ENCODE results near the gene AHSG.

Gene AHSG

DNA sequence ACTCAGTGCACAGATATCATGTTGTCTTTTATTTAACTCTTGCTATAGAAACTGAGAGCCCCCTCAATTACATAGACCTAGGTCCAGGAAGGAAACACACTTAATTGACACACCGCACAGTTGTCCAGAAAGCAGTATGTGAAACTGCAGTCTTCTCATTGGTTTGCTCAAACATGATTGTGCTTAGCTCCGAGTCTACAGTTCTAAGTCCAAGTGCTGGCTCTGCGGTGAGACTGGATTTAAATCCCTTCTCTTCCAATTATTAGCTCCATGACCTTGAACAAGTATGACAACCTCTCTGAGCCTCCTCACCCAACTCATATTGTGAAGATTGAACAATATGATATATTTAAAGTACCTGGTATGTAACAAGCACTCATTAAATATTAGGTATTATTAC, 19.0 kb upstream of the AHSG start:
- DNase-seq = no peak

DNA sequence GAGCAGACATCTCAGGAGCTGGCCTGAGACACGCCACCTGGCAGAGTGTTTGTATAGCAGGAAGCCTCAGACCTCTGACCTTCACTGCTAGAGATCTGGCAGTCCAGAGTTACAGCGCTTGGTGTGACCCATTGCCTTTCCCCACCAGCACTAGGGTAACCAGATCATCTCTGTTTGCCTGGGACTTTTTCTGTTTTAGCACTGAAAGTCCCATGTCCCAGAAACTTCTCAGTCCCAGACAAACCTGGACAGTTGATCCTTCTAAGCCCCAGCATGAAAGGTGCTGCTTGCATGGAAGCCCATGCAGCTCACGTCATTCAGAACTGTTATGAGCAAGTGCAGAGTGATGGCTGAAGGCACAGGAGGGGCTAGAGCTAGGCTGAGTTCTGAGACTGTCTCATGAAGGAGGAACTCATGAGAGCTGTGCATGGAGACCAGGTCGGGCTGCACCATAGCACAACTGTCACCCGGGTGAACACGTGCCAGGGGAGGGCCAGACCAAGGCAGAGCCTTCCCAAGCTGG, 18.2 kb upstream of the AHSG start:
- DNase-seq = no peak

DNA sequence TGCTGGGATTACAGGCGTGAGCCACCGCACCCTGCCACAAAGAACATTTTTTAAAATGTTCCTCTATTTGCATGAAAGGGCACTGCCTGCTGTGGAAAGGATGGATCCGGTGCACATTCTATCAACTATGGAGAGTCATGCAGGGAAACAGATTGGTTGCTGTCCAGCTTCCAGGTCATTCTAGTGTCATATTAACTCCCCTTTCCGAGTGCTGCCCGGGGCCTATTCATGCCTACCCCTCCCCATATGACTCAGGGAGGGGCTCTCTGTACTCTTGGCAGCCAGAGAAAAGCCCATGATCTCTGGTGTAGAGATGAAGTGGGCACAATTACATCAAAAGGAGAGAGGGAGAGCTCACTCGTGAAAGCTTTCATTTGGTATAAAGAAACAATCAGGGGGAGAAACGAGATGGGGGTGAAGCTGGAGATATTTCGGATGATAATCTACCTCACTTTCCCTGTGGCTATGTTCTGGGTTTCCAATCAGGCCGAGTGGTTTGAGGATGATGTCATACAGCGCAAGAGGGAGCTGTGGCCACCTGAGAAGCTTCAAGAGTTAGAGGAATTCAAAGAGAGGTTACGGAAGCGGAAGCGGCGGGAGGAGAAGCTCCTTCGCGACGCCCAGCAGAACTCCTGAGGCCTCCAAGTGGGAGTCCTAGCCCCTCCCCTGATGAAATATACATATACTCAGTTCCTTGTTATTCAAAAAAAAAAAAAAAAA, 16.1 kb upstream of the AHSG start:
- DNase-seq = no peak

DNA sequence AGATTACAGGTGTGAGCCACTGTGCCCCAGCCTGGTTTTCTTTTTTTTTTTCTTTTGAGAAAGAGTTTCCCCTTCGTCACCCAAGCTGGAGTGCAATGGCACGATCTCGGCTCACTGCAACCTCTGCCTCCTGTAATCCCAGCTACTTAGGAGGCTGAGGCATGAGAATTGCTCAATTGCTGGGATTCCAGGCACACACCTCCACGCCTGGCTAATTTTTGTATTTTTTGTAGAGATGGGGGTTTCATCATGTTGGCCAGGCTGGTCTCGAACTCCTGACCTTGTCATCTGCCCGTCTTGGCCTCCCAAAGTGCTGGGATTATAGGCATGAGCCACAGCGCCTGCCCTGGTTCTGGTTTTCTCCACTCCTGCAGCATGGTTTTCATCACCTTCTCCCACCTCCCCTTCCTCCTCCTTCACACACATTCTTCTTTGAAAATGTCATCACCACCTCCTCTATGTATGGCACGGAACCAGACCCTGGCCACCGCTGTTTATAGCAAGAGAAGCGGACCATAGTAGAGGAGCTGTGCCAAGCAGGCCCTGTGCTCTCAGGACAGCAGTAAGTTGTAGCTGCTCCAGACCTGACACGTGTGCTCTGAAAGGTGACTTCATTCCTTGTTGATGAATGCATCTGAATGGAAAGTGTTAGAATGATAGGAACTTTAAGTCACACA, 14.6 kb upstream of the AHSG start:
- DNase-seq = no peak

DNA sequence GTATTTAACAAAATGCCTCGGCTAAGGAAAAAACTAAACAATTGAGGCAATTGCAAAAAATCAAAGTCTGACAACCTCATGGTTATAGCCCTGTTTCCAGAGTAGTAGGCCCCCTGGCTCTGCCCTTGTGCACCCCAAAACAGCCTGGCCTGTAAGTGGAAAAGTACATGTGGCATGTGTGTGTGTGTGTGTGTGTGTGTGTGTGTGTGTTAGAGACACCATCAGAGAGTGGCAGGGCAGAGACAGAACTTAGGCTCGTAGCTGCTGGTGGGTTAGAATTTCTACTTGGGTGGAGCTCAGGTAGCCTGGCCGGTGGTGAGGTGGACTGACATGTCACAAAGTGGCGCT, 14.1 kb upstream of the AHSG start:
- no peak for DNase-seq

DNA sequence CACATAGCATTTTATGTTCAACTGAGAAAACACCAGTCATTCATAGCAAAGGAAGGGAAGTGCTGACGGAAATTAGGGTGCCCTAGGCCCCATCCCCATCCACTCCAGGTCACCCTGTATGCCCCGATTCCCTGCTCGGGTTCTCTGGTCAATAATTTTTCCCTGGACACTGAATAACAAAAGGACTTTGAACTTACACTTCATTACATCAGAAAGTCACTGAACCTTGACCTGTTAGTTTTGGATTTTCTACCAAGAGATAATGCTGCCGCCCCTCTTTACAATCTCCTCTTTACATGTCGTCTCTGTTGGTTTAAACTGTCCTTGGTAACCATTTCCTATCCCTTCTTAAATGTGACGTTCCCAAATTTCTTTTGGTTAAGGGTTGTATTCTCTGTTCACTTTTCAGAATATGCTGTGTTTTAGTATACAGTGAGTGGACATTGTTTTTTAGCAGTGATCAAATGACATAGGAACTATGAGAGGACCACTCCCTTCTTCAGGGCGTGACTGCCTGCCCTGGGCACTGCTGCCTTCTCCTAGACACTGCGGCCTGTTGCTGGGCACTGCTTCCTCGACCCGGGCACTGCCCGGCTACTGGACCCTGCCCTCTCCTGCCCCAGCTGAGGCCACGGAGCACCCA, 13.6 kb upstream of the AHSG start:
- DNase-seq = no peak

DNA sequence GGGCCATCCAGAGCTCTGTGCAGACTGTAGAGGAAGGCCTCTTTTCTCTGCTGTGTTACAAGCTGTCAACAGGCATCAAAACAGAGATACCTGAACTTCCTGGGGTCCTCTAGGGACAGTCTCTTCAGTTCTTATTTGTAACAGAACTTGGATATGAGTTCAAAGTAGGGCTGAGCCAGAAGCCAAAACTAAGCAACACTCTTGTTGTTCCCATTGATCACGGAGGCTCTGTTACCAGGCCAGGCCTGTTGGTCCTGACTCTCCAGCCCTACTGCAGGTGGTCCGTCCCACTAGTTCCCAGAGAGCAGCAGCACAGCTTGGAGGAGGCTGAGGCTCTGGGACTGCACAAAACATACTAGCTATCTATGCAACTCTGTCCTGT, 13.1 kb upstream of the AHSG start:
- no peak for DNase-seq

DNA sequence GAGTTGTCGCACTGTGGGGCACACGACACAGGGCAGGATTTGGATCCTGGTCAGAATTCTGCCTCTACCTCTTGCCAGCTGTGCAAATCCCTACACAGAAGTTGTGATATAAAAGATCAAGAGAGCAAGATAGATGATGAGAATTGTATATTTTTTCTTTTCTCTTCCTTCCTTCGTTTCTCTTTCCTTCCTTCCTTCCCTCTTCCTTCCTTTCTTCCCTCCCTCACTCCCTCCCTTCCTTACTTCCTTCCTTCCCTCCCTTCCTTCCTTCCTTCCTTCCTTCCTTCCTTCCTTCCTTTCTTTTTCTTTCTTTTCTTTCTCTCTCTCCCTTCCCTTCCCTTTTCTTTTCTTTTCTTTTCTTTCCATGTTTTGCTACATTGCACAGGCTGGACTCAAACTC, 12.0 kb upstream of the AHSG start:
- no peak for DNase-seq

DNA sequence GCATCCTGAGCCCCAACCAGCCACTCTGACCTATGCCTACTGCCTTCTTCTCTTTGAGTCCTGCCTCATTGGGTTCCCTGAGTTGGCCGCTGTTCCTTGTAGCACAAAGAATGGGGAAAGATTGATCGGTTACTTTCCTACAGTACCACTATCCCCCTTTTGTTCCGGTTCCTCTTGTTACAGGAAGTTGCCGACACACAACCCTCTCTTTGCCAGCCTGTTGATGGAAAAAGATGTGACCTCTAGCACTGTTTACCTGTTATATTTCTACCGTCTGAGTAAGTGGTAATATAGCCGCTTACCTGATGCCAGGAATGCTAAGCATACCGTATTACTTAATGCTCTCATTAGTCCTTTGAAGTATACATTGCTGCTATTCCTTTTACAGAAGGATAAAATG, 9.7 kb upstream of the AHSG start:
- DNase-seq = no peak

DNA sequence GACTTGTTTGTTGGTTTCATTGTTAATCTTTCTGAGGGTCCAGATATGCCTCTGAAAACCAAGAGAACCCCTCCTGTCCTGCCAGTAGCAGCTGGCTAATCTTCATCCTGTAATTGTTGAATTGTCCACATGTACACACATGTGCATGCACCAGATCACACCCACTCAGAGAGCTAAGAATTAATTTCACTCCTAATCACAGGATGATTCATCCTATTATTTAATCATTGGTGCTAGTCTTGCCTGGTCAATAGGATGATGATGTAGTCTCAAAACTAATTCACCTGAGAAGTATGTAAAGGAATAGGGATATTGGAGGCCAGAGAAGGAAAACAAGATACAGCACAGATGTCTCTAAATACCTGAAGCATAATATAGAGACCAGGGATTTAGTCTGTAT, 7.8 kb upstream of the AHSG start:
- DNase-seq = no peak

DNA sequence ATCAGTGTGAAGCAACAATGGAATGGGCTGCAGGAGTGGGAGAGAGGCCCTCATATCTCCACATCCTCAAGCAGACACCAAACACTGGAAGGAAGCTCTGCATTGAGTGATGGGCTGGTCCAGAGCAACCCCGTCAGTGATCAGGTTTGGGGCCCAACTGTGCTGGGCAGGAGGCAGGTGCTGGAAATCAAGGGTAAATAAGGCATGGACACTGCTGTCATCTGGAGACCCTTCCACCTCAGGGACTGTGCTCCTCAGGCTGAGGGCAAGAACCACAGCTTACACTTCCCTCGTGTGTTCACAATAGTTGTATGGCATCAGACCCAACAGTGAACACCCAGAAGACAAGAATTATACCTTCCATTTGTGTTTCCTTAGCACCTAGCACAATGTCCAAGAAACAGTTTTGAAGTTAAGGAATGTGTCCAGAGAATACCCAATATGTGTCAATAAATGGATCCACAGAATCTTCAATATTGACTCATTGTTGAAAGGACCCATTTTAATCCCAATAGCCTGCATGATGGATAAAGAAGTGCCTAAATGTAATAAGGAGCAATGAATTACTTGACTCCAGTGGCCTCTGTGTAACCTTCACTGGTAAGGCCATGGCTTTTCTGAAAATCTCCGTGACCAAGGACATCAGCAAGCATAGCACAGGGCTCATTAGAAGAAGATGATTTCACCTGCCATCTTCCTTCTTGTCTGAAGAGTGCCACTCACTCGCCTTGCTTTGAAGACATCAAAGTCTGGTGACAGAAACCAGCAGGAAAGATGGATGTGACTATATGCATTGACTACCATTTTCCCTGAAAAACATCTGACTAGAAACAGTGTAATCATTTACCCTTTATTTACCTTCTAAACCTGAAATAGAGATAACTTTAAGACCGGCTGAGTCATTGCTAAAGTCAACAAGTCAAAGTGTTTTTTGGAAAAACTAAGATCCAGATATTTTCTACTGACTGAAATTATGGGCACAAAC, 7.0 kb upstream of the AHSG start:
- DNase-seq = no peak

DNA sequence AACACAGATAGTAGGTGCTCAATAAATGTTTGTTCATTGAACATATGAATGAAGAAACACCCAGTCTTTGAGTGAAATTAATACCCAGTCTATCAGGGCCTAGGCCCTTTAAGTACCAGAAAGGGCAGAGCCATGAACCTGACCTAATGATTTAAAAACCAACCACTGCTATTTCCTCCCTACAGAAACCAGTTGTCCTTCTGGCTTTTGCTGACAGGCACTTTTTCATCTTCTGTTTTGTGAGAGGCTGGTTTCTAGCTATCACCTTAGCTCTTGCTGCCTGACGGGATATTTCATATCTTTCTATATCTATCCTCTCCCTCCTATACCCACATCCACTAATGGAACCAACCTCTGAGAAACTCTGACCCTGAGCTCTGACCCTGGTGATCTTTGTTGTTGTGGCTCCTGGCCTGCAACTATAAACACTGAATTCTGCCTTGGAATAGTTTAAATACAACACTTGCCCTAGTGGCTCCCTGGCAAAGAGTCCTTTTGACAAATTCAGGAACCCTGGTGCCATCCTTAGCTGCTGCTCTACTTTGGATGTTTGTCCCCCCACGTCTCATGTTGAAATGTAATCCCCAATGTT, 4.1 kb upstream of the AHSG start:
- no peak for DNase-seq

DNA sequence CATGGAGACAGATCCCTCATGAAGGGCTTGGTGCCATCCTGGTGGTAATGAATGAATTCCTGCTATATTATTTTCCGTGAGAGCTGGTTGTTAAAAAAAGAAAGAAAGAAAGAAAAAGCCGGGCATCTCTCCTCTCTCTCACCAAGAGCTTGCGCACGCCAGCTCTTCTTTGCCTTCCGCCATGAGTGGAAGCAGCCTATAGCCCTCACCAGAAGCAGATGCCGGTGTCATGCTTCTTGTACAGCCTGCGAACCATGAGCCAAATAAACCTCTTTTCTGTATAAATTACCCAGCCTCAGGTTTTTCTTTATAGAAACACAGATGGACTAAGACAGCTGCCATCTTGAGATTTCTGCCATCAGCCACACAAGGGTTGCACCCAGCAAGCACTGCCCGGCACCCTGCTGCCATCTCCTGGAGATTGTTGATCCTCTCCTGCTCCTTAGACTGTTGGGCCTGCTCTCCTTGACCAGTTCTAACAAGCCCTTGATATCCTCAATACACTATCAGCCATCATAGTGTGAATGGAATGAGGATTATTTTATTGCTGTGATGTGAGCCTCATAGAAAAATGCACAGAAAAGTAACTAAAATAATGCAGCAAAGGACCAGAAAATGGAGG, 3.5 kb upstream of the AHSG start:
- DNase-seq = no peak

DNA sequence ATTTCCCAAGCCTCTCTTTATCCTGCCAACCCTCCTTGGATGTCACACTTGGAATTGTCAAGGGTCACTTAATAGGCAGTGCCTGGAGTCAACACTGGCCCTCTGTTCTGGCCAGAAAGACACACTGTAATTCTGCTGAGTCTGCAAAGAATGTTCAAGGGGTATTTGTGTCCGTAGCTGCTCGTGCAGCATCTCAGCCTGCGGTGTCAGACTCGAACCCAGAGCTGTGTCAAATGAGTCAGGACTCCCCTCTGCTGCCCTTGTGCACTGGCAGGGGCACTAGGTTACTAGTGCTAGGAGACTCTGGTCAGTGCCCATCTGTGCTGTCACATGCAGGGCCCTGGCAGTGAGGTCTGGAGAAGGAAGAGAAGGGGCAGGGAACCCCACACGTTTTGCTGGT, 795 bp upstream of the AHSG start:
- DNase-seq = no peak

DNA sequence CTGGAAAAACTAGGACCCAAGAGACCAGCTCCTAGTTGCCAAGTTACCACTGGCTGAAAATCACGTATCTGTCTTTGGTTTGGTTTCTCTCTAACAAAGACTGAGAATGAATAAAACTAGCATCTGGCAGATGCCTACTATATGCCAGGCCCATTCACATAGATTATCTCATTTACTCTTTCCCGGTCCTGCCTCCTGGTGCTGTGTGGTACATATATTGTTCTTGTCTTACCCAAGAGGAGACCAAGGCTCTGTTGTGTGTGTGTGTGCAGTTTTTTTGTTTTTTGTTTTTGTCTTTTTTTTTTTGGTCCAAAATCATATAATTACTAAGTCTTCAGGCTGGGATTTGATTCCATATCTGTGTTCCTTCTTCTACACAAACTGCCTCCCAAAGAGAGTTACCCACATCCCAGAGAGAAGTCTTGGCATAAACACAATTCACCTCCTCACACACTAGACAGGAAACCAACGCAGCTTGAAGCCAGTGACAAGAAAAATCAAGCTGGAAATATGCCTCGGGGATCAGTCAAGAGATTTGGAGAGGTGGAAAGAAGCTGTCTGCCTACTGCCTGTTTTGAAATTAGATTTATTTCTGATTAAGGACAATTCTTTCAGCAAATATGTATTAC, 891 bp downstream of the AHSG start:
- no peak for DNase-seq

DNA sequence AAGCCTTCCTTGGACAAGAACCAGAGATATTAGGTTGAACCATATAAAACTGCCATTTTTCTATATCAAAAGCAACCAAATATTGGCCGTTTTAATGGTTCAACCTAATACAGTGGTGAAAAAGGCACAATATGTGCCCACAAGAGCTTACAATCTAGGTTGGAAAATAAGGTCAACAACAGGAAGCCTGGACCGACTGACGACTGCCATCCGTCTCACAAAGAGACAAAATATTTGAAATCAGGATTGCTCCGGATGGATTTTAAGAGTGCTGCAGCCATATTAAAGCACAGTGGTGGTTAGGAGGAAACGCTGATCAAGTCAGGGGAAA, 1.4 kb downstream of the AHSG start:
- no peak for DNase-seq

DNA sequence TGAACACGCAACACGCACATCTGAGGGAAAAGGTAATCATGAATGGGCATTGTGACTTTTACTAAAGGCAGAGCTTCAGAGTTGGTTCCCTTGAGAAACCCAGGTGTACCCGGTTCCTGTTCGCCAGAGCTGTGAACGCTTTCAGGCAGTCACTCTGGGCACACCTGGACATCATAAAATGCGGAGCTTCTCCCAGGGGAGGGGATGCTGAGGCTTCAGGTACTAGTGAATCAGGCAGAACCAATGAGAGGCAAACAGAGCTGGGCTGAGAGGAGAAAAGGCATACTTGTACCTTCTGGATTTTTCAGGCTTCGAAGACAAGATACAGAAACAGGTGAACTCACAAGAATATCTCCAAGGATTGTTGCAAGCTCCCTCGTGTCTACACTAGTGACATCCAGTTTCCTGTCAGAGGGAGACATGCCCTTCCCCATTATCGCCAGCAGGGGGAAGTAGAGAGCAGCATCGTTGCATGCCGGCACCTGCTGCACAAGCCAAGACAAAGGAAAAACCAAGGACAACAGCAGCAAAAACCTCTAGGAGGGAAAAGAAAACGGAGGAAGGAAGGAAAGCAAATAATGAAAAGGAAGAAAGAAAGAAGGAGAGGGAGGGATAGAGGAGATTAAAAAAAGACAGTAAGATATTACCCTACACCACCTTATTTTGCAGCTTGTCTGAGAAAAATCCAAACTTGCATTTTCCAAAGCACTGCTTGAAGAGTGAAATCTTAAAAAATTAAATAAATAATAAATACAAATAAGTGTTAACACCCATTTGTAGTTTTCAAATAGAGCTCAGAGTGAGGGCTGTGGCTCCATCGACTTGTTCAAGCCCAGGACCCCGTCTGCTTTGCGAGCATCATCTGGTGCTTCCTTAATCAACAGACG, 2.0 kb downstream of the AHSG start:
- peak; percentile 64 for DNase-seq

DNA sequence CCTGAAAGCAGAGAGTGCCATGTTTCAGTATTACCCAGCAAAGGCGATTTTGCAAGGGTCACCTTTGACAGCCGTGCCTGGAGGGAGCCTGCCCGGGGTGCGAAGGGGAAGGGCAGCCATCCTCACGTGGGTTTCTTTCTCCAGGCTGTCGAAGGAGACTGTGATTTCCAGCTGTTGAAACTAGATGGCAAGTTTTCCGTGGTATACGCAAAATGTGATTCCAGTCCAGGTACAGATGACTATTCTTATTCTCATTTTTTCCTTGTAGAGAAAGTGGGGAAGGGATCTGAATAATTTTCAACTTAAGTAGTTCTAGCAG, 3.4 kb downstream of the AHSG start:
- no peak for DNase-seq

DNA sequence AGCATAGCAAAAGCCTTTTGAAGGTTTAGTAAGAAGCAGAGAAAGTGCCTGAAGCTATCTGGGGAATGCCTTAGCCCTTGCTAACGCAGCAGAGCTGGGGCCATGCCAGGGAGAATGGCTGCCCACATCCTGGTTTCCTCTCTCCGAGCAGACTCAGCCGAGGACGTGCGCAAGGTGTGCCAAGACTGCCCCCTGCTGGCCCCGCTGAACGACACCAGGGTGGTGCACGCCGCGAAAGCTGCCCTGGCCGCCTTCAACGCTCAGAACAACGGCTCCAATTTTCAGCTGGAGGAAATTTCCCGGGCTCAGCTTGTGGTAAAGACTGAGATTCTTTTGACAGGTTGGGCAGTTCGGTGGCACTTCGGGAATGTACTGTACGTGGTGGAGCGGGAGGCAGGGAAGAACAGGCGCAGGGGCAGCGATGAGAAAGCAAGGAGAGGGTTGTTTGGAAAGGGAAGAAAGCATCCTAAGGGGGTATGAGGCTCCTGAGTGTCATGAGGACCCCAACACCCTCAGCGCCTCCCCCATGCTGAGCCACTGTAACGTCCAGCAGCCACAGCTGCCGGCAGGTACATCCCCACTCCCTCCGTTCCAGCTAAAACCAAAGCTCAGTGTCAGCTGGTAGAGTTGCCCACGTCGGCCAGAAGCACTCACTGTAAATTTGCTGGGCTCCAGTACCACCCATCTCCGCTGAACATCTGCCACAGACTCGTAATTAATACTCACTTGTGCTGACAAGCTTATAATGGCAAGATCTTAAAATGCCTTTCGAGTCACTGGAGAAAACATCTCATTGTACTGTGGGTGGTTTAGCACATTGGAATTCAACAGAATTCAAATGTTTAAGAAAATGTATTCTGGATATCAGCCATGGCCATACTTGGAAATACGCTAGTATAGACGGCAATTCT, 4.4 kb downstream of the AHSG start:
- DNase-seq = peak; percentile 80

All from stimulated activated CD4-positive, alpha-beta T cell treated with anti-CD3 and anti-CD28 coated beads, Interleukin-12 subunit alpha, Interleukin-12 subunit beta, amount 100 ng/mL, for 4 hours (primary cell).